Gastroesophageal sphincter (tissue), 4 donors: ENCODE data around the gene IFT43. TPM values are rescaled to one million over a fixed set of nuclear protein-coding genes. Genes with fewer than 3 reads are reported as not detected.

Experiments
- ATAC-seq: fragments of 150-250 bp; one replicate; pipeline ENCODE4 v1.9.1; 2016; ENCODE audit warnings: mild to moderate bottlenecking, moderate library complexity
- H3K27ac ChIP-seq, 4 donors: fragments of 200-600 bp; sonication (generic) in 3 of 4; 1 replicate in 3 of 4; 2 replicates in 1 of 4; pipeline ENCODE4 v1.5.1; 2016 to 2019
- H3K27me3 ChIP-seq: fragments of 200-600 bp; sonication (generic); one replicate; pipeline ENCODE4 v1.5.1; 2019
- H3K36me3 ChIP-seq, 2 donors: fragments of 200-600 bp; sonication (generic); one replicate each; pipeline ENCODE4 v1.5.1; 2019; ENCODE audit warnings: control low read depth in 1 of 2
- H3K4me1 ChIP-seq, 3 donors: fragments of 200-600 bp; sonication (generic); 1 replicate in 2 of 3; 2 replicates in 1 of 3; pipeline ENCODE4 v1.5.1; 2016 to 2019; ENCODE audit warnings: control low read depth in 2 of 3
- H3K4me3 ChIP-seq, 2 donors: fragments of 200-600 bp; sonication (generic); one replicate each; pipeline ENCODE4 v1.5.1; 2019; ENCODE audit warnings: mild to moderate bottlenecking in 1 of 2, moderate library complexity in 1 of 2
- H3K9me3 ChIP-seq, 3 donors: fragments of 200-600 bp; sonication (generic); one replicate each; pipeline ENCODE4 v1.5.1; 2017 to 2019; ENCODE audit warnings: control low read depth in 2 of 3
- CTCF ChIP-seq, 4 experiments: fragments of 200-600 bp in 2 of 4; fragments of 450-650 bp in 2 of 4; sonication (generic) in 1 of 4; IDR thresholded peaks; one replicate each; pipeline ENCODE4 v1.5.1; 2017 to 2019; ENCODE audit warnings: antibody characterized with exemption in 4 of 4, mild to moderate bottlenecking in 2 of 4, moderate library complexity in 2 of 4
- EP300 ChIP-seq: sonication (generic); formaldehyde crosslinking; IDR thresholded peaks from one replicate; pipeline ENCODE4 v1.6.1; 2017; ENCODE audit warnings: antibody characterized with exemption, mild to moderate bottlenecking
- POLR2A ChIP-seq, 2 donors: fragments of 450-650 bp; IDR thresholded peaks; one replicate each; pipeline ENCODE4 v1.6.1; 2017; ENCODE audit warnings: antibody characterized with exemption in 2 of 2, mild to moderate bottlenecking in 2 of 2, moderate library complexity in 1 of 2
- POLR2AphosphoS5 ChIP-seq: sonication (generic); formaldehyde crosslinking; IDR thresholded peaks from one replicate; pipeline ENCODE4 v1.6.1; 2017; ENCODE audit warnings: antibody characterized with exemption
- WGBS, 2 donors: methylation state at CpG; one replicate each; pipeline ENCODE4 v1.1.5; 2018; ENCODE audit warnings: low coverage in 1 of 2; 5-methylcytosine and 5-hydroxymethylcytosine counted together
- total RNA-seq, 4 donors: library from RNA; depleted of rRNA; stranded (reverse); fragments of >200 nt; gene quantifications; one replicate each; pipeline ENCODE4 v1.1.0, GENCODE V29; 2016

Gene IFT43
- total RNA-seq, 4 donors from 2014 or later: 39.7 to 51.6 (median 43.6) TPM

GRCh38 chr14:76080025-76080424, 94.5 kb downstream of the IFT43 start:
- ATAC-seq: no peak
- TF ChIP-seq EP300 (no peak), POLR2AphosphoS5 (no peak), POLR2A (IDR thresholded peaks at IDR 0.05) (no peak), CTCF (IDR thresholded peaks at IDR 0.05) (no peak)
- Histone ChIP-seq H3K4me1 (no peaks in the 10 kb centered on the region), H3K36me3 (peaks cover 0 to 79% of the 10 kb centered on the region in 2 donors), H3K27ac (no peak overlapping the region), H3K9me3 (no peaks in the 10 kb centered on the region), H3K27me3 (no peaks in the 10 kb centered on the region), H3K4me3 (no peak overlapping the region)
- WGBS, 2 donors: 78% methylated on average over 5 of the region's 10 CpGs; no CpG with 5 or more reads in 1 of the 2 donors

GRCh38 chr14:76080471-76080870, 94.9 kb downstream of the IFT43 start:
- Histone ChIP-seq H3K27ac (no peak overlapping the region), H3K9me3 (no peaks in the 10 kb centered on the region), H3K4me1 (no peaks in the 10 kb centered on the region), H3K4me3 (no peak overlapping the region), H3K27me3 (no peaks in the 10 kb centered on the region), H3K36me3 (peaks cover 0 to 80% of the 10 kb centered on the region in 2 donors)
- TF ChIP-seq CTCF (IDR thresholded peaks at IDR 0.05) (no peak), EP300 (no peak), POLR2A (IDR thresholded peaks at IDR 0.05) (no peak), POLR2AphosphoS5 (no peak)
- ATAC-seq: no peak
- WGBS, 2 donors: 47% methylated on average over 4 of the region's 6 CpGs; no CpG with 5 or more reads in 1 of the 2 donors

- 88 to 100% methylated on average over 1 to 5 of the region's 7 CpGs for WGBS, 2 donors
- no peaks in the 10 kb centered on the region for H3K27me3 ChIP-seq
- ATAC-seq: no peak
- H3K36me3 ChIP-seq: peaks cover 0 to 79% of the 10 kb centered on the region in 2 donors
- no peaks in the 10 kb centered on the region for H3K9me3 ChIP-seq
- no peak overlapping the region for H3K4me3 ChIP-seq
- no peak overlapping the region for H3K27ac ChIP-seq
- TF ChIP-seq CTCF (IDR thresholded peaks at IDR 0.05): no peak
- TF ChIP-seq POLR2A (IDR thresholded peaks at IDR 0.05): no peak
- TF ChIP-seq EP300: no peak
- no peak for TF ChIP-seq POLR2AphosphoS5
- no peaks in the 10 kb centered on the region for H3K4me1 ChIP-seq
Observed at GRCh38 chr14:76081642-76082041, 96.1 kb downstream of the IFT43 start.

GRCh38 chr14:76083796-76084765, 98.5 kb downstream of the IFT43 start:
- ATAC-seq: no peak
- no peaks in the 10 kb centered on the region for H3K9me3 ChIP-seq
- TF ChIP-seq POLR2A (IDR thresholded peaks at IDR 0.05): no peak
- no peak for TF ChIP-seq CTCF (IDR thresholded peaks at IDR 0.05)
- TF ChIP-seq POLR2AphosphoS5: no peak
- TF ChIP-seq EP300: no peak
- no peaks in the 10 kb centered on the region for H3K27me3 ChIP-seq
- peaks cover 0 to 11% (median 0%) of the 10 kb centered on the region in 3 donors for H3K4me1 ChIP-seq
- H3K27ac ChIP-seq: no peak overlapping the region
- WGBS, 2 donors: 79 to 81% methylated on average over 8 to 14 of the region's 25 CpGs
- H3K4me3 ChIP-seq: no peak overlapping the region
- peaks cover 0 to 55% of the 10 kb centered on the region in 2 donors for H3K36me3 ChIP-seq

- Histone ChIP-seq H3K4me1 (peaks cover 0 to 15% (median 0%) of the 10 kb centered on the region in 3 donors), H3K4me3 (no peak overlapping the region), H3K9me3 (no peaks in the 10 kb centered on the region), H3K27me3 (no peaks in the 10 kb centered on the region), H3K27ac (no peak overlapping the region), H3K36me3 (peaks cover 0 to 49% of the 10 kb centered on the region in 2 donors)
- 90 to 100% methylated on average over 2 of the region's 3 CpGs for WGBS, 2 donors
- no peak for TF ChIP-seq EP300
- no peak for TF ChIP-seq POLR2A (IDR thresholded peaks at IDR 0.05)
- no peak for ATAC-seq
Observed at GRCh38 chr14:76085358-76085757, 99.8 kb downstream of the IFT43 start.
